HCEC 1CT (cell line): ENCODE measurements around the gene ALOX15.
"Not testable (repeated sequence)": the region's sequence is repeated elsewhere in the genome, so short reads cannot be mapped to it uniquely, and the experiment has no call there.

ENCODE experiments used
- DNase-seq: peaks from one replicate; pipeline ENCODE4 v3.0.0-alpha.2; 2017

ALOX15 gene

DNA sequence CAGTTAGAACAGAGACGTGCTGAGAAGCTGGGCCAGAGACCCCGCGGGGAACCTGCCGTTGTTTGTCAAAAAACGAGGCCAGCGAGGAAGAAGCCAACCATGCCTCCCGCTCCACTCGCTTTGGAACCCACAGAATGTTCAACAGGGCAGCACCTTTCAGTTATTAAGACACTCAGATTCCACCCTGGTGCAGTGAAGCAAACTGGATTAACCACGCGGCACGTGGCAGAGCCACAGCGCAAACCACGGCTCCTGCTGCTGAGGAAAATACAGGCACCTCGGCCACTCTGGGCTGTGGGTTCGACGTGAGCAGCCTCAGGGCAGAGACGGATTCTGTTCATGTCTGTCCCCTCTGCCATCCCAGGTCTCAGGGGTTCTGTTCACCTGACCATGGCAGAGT lies 24.4 kb downstream of the ALOX15 start:
- DNase-seq, result no peak

DNA sequence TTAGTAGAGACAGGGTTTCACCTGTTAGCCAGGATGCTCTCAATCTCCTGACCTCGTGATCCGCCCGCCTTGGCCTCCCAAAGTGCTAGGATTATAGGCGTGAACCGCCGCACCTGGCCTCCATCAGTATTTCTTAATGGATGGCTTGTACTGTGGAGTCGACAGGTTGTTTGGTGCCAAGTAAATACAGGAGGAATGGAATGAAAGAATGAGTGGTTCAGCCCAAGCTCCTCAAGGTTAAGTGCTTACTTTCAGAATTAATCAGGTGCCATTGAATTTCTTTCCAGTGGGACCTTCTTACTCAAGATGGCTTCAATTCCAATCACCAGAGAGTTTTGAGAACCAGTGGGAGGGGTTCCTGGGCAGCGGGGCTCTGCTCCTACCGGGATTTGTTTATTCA lies 25.0 kb downstream of the ALOX15 start:
- DNase-seq, result no peak

DNA sequence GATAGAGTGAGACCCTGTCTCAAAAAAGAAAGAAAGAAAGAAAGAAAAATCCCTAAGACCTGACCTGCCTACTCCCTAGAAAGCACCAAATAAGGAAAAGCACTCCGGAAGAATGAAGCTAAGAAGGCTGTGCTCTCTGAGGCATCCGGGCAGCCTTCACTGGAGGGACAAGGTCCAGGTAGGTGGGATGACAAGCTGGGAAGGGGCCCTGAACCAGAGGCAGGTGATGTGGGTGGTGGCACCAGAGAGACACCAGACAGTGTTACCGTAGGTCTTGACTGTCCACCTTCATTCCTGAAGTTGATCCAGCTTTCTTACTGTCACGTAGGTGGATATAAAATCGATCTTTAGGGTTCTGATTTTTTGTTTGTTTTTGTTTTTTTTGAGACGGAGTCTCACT lies 30.8 kb downstream of the ALOX15 start:
- DNase-seq, result no peak

DNA sequence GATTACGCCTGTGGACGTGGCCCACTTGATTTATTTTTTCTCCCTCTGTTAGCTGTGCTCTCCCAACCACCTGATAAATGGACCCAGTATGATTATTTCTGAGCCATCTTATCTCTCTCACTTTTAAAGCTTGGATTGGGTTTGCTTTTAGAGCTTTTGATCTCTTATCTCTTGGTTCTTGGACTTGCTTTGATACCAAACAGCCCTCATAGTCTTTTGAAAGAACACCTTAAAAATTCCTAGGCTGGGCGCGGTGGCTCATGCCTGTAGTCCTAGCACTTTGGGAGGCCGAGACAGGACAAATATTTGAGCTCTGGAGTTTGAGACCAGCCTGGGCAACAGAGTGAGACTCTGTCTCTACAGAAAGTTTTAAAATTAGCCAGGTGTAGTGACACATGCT lies 31.3 kb downstream of the ALOX15 start:
- no peak for DNase-seq

DNA sequence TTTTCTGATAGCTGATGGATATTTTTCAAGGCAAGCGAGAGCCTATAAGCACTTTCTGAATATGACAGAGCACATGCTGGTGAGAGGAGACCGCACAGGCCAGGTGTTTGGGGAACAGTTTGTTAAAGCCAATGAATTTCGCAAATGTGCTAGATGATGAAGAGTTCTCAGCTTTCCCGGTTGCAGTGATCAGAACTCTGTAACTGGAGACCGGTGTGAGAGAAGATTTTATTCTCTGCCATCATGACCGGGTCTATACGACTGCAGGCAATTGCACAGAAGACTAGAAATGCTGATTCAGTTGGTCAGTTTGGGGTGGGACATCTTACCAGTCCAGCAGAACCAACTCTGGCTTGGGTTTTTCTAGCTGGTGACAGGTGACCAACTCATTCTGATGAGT lies 31.7 kb downstream of the ALOX15 start:
- no peak for DNase-seq

DNA sequence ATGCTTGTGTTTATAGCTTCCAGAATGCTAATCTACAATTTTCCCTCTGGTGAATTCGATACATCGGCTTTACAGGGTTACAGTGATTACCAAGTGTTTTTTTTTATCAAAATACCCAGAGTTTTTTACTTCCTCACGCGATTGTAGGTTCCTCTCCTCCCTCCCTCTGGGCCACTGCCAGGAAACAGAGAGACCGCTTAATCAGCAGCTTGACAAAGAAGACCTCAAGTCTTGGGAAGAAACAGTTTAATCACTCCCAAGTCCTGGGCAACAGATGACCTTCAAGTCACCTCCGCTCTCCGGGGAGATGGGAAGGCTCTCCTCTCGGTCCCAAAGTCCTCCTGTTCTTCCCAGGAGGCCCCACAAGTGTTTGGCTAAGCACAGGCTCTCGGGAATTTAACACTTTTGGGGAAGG lies 33.7 kb downstream of the ALOX15 start:
- no peak for DNase-seq

DNA sequence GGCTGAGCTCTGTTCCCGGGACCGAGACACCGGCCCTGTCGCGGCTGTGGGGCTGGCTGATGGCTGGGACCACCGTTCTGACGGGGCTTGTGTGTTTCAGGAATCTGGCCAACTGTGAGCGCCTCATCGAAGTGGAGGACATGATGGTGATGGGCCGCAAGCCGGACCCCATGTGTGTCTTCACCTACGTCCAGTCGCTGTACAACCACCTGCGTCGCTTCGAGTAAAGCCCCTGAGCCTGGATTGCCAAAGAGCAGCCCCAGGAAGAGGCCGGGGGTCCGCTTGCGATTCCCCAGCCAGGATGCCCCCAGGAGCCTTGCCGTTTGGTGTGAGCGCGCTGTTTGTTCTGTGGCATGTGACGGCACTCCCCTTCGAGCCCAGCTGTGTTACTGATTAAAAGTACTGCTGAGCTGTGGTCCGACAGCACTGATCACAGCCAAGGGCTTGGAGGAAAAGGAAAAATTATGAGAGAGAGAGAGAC lies 34.2 kb downstream of the ALOX15 start:
- DNase-seq, result no peak

DNA sequence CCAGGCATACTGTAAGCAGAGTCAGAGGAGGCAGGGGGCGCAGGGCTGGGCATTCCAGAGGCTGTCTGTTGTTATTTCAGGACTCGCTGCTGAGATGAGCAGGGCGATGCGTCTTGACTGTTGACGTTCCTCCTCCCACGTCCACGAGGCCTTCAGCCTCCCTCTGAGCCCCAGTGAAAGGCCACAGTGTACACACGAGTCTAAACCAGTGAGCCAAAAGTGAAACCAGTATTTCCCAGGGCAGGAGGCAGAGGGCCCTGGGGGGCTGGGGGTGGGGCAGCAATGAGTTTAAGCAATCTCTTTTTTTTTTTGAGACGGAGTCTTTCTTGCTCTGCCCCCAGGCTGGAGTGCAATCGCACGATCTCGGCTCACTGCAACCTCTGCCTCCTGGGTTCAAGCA lies 35.7 kb downstream of the ALOX15 start:
- DNase-seq, result no peak

DNA sequence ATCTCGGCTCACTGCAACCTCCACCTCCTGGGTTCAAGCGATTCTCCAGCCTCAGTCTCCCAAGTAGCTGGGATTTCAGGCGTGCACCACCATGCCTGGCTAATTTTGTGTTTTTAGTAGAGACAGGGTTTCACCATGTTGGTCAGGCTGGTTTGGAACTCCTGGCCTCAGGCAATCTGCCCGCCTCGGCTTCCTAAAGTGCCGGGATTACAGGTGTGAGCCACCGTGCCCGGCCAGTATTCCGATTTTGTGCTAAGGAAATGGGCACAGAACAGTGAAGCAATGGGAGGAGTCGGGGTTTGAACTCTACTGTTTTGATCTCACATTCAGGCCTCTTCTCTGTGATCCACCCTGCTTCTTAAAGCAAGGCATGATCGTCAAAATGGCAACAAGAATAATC lies 36.7 kb downstream of the ALOX15 start:
- not testable (repeated sequence) for DNase-seq

DNA sequence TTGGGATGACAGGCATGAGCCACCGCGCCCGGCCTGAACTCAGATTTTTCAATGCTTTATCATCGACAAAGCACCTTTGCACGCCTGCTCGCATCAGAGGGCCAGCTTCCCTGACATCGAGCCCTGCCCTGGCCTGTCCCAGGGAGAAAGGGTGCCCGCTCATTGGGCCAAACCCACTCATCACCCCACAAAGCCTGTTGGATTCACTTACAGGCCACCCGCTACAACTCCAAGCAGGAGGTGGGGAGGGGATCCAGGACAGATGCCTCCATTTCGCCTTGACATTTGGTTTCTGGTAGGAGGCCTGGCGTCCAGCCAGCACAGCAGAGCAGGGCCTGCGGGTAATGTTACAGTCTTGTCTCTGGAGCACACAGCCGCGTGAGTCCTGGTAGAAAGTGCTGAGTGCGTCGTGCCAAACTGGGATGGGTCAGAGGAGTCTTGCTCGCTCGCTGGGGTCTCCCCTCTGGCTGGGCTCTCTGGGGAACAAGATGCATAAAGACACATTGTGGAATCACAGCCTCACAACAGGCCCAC lies 37.3 kb downstream of the ALOX15 start:
- no peak for DNase-seq

DNA sequence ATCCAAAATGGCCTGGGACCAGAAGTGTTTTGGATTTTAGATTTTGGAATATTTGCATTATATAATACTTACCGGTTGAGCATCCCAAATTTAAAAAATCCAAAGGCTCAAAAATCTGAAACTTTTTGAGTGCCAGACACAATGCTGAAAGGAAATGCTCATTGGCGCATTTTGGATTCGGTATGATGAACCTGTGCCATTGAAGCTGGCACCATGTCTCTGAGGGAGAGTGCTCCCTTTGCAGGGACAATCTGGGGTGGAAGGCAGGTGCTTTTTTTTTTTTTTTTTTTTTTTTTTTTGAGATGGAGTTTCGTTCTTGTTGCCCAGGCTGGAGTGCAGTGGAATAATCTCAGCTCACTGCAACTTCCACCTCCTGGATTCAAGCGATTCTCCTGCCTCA lies 39.4 kb downstream of the ALOX15 start:
- DNase-seq, result no peak

DNA sequence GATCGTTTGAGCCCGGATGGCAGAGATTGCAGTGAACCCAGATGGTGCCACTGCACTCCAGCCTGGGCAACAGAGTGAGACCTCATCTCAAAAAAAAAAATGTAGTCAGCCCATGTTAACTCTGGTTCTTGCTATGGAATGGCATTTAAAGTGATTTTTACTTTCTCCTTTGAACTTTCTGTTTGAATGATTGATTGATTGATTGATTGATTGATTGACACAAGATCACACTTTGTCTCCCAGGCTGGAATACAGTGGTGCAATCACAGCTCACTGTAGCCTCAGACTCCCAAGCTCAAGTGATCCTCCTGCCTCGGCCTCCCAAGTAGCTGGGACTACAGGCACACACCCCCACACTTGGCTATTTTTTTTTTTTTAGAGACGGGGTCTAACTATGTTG lies 40.2 kb downstream of the ALOX15 start:
- no peak for DNase-seq

DNA sequence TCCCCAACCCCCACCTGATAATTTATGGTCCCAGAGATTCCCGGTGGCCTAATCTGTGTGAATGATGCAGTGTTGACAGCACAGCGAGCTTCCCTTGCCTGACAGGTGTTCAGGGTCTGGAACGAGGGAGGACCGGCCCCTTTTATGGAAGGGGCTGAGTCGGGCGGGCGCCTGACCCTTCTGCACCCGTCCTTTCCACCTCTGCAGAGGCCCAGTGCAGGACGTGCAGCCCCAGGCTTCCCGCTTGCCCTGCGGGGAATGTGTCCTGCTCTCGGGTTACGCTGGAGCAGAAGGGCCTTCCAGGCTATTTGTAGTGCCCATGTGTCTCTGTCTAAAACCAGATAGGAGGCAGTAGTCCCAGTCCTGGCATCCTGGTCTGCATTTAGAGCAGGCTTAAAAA lies 40.9 kb downstream of the ALOX15 start:
- no peak for DNase-seq

DNA sequence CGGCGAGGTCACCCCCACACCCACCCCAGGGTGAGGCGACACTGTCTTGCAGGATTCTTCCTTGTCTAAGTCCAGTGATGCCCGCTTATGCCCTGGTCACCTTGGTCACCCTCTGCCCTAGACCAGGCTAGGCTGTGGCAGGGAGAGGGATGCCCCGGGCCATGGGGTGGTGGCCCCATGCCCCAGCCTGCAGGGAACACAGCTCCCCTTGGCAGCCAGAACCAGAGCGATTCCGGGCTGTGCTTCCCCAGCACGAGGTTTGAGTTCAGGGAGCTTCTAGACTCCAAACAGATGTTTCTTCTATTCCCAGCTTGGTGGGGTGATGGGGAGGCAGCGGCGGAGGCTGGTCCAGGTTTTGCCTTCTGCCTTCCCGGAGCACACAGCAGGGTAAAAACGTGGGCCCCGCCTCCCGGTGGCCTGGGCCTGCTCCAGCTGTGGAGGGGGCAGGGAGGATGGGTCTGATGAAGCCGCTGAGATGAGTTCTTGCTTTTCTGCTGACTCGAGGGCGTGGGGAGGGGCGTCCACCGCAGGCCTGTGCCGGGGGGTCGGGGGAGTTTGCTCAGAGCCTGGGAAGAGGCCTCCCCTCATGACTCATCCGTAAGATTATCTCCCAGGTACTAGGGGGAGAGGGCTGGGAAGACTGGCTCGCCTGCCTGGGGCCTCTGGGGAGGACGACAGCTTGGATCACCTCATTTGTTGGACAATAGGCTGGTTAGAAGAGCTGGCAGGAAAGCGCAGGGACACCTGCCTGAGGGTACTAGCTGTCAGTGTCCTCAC lies 41.8 kb downstream of the ALOX15 start:
- DNase-seq, result no peak

DNA sequence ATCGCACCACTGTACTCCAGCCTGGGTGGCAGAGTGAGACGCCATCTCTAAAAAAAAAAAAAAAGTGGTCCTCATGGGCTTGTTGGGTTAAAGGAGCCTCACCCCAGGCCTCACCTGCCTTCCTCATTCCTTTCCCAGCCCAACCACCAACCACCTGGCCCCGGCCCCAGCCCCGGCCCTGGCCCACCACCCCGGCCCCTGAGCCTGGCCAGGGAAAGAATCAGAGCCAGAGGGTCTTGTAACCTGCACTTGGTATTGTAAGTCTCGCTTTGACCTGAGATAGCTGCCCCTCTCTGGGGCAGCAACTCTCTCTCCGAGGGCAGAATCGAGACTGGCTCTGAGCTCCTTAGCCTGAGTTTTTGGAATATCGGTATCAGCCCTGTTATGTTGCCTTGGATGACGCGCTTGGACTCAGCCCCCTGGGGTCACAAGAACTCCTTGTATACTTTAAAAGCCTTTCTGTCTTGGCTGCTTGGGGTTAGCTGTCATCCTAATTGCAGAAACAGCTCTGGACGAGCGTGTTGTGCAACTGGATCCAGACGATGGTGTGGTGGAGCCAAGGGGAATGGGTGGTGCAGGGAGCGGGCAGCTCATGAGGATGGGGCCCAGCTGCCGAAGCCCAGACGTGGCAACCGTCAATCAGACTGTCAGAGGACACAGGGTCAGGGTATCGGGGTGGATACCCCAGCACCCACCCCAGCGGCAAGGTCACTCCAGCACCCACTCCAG lies 42.5 kb downstream of the ALOX15 start:
- DNase-seq, result no peak

DNA sequence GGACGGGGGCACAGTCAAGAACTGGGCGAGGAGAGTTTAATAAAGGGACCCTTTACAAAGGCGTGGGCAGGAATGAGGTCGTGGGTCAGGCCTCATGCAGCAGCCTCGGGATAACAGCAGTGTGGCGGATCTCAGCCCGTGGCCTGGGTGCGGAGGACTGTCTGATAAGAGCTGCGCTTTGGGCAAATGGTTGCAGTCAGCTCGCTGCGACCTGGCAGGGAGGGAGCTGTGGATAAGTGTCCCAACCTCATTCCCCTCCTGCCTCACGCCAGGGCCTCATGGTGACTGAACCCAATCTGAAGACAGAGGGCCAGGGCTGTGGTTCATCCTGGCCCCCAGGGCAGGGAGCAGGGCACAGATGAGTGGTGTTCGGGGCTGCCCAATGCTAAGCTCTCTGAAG lies 43.5 kb downstream of the ALOX15 start:
- no peak for DNase-seq

DNA sequence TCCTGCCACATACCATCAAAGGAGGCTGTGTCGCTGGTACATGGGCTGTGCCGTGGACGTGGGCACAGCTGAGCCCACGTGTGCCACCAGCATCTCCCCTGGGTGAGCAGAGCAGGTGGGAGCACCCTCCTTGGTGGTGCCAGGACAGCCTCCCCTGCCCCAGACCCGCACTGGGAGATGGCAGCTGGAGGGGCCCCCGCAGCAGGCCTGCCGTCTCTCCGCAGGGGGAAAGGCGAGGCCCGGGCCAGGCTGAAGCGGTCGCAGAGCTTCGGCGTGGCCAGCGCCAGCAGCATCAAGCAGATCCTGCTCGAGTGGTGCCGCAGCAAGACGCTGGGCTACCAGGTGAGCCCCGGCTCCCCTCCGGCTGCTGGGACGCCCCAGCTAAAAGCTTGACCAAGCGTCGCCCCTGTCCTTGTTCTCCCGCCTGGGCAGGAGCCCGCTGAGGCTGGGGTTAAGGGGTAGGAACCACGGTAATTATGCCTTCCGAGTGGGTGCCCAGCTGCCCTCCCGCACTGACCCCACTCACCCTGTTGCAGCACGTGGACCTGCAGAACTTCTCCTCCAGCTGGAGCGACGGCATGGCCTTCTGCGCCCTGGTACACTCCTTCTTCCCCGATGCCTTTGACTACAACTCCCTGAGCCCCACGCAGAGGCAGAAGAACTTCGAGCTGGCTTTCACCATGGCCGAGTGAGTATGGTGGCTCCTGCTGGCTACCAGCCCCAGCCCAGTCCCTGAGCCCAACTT lies 44.7 kb downstream of the ALOX15 start:
- no peak for DNase-seq

DNA sequence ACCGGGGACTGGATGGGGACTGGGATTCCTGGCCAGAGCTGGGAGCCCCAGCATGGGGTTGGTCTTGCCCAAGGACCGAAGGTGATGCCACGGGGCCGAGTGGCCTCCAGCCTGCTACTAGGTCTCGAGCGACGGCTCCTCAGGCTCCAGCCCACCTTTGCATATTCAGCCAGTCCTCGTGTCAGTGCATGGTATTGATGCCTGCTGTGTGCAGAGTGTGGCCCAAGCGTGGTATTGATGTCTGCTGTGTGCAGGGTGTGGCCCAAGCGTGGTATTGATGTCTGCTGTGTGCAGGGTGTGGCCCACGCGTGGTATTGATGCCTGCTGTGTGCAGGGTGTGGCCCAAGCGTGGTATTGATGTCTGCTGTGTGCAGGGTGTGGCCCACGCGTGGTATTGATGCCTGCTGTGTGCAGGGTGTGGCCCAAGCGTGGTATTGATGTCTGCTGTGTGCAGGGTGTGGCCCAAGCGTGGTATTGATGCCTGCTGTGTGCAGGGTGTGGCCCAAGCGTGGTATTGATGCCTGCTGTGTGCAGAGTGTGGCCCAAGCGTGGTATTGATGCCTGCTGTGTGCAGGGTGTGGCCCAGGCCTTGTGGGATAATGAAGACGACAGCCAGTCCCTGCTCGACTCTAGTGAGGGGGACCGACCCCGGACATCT lies 45.7 kb downstream of the ALOX15 start:
- not testable (repeated sequence) for DNase-seq

DNA sequence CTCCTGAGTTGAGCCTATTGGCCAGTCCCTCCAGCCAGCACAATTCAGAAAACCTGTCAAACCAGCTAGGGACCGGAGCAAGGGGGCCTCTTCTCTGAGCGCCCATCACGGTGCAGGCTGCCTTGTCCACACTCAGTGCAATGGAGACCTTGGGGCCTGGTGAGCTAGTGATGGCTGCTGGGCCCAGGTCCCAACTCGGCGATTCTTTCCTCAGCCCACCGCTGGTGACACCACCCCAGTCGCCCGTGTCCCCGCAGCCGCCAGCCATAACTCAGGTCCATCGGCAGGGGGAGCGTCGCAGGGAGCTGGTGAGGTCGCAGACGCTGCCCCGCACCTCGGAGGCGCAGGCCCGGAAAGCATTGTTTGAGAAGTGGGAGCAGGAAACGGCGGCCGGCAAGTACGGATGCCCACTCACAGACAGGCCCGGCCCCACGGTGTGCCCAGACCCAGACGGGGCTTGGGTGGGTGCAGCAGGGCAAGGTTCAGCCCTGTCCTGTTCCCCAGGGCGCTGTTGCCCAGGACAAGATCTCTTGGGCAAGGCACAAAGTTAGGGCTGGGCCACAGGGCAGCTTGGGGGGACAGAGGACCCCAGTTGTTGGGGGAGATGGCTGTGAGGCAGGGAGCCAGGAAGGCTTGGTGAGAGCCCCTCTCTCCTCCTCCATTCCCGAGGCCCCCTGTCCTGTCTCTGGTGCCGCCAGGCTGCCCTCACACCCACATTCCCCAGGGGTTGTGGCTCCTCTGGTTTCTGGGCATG lies 46.4 kb downstream of the ALOX15 start:
- no peak for DNase-seq

DNA sequence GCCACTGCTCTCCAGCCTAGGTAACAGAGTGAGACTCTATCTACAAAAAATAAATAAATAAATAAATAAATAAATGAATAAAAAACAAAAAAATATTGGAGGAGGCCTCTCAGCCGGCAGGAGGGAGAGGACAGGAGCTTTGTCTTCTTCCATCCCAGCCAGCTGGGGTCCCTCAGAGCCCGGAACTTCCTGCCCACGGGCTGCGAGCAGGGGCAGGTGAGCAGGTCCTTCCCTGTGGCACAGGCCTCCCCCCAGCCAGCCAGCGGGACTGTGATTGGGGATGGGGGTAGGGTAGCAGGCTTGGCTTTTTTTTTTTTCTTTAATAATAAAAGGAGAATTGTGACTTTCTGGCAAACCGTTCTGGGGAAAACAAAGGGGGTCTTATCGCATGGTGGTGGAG lies 47.1 kb downstream of the ALOX15 start:
- DNase-seq, result no peak

DNA sequence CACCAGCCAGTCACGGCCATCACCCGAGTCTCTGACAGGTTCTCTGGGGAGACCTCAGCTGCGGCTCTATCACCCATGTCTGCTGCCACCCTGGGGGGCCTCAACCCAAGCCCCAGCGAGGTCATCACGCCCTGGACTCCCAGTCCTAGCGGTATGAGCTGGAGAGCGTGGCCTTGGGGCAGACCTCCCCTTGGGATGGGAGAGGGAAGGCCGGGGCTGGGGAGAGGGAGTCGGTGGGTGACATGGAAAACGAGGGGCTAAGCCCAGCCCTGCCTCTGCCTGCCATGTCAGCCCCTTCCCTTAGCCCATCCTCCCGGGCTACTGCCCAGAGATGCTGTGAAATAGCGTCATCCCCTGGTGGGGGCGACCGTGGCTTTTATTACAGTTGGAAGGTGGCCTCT lies 48.5 kb downstream of the ALOX15 start:
- DNase-seq, result no peak
